CD4-positive, CD25-positive, alpha-beta regulatory T cell (primary cell): ENCODE results near the gene ITGAV. TPM values are rescaled to one million over a fixed set of nuclear protein-coding genes. Genes with fewer than 3 reads are reported as not detected.

Source experiments
- ATAC-seq, 2 donors: fragments of 150-1000 bp; cut with Tn5 transposase; one replicate each; pipeline ENCODE4 v1.10.0; 2021; ENCODE audit warnings: low read depth in 2 of 2, moderate number of reproducible peaks in 2 of 2, moderate library complexity in 1 of 2
- DNase-seq, 3 donors: peaks; one replicate each; pipeline versions ENCODE4 v3.0.0 to v3.0.0-alpha.2; 2012 to 2022; ENCODE audit warnings: mixed read lengths in 1 of 3
- H3K27ac ChIP-seq: one replicate; pipeline ENCODE4 v1.7.0; 2013; ENCODE audit warnings: mild to moderate bottlenecking, low read length; ENCODE audit not compliant: insufficient read depth, poor library complexity, severe bottlenecking
- H3K27me3 ChIP-seq: one replicate; pipeline ENCODE4 v1.7.0; 2013; ENCODE audit warnings: low read length; ENCODE audit not compliant: control insufficient read depth, insufficient read depth
- H3K36me3 ChIP-seq: one replicate; pipeline ENCODE4 v1.7.0; 2013; ENCODE audit warnings: mild to moderate bottlenecking, low read length, moderate library complexity; ENCODE audit not compliant: control insufficient read depth, insufficient read depth
- H3K4me1 ChIP-seq: 2 replicates; pipeline ENCODE4 v1.7.0; 2013; ENCODE audit warnings: mild to moderate bottlenecking, low read length; ENCODE audit not compliant: insufficient read depth, control insufficient read depth, poor library complexity, severe bottlenecking
- H3K4me3 ChIP-seq: one replicate; pipeline ENCODE4 v1.7.0; 2013; ENCODE audit warnings: low read depth, mild to moderate bottlenecking, low read length, moderate library complexity
- H3K9me3 ChIP-seq, 2 experiments: 1 replicate in 1 of 2; 2 replicates in 1 of 2; pipeline ENCODE4 v1.7.0; 2013; ENCODE audit warnings: low read length in 2 of 2, mild to moderate bottlenecking in 1 of 2, moderate library complexity in 1 of 2; ENCODE audit not compliant: control insufficient read depth in 2 of 2
- H3K27ac Mint-ChIP-seq, 3 donors: one replicate each; pipeline ENCODE4 v1.8.0; 2020 to 2022; ENCODE audit warnings: mild to moderate bottlenecking in 3 of 3, mixed read lengths in 3 of 3, moderate library complexity in 2 of 3
- H3K27me3 Mint-ChIP-seq: one replicate; pipeline ENCODE4 v1.8.0; 2022; ENCODE audit warnings: mild to moderate bottlenecking, mixed read lengths
- H3K36me3 Mint-ChIP-seq: one replicate; pipeline ENCODE4 v1.8.0; 2020; ENCODE audit warnings: mixed read lengths
- H3K4me1 Mint-ChIP-seq, 4 donors: one replicate each; pipeline ENCODE4 v1.8.0; 2020 to 2022; ENCODE audit warnings: mixed read lengths in 4 of 4, mild to moderate bottlenecking in 1 of 4
- H3K4me3 Mint-ChIP-seq, 4 donors: one replicate each; pipeline ENCODE4 v1.8.0; 2020 to 2022; ENCODE audit warnings: mild to moderate bottlenecking in 4 of 4, mixed read lengths in 4 of 4, moderate library complexity in 3 of 4
- H3K9me3 Mint-ChIP-seq, 7 donors: one replicate each; pipeline ENCODE4 v1.8.0; 2020 to 2022; ENCODE audit warnings: mixed read lengths in 7 of 7, mild to moderate bottlenecking in 3 of 7, moderate library complexity in 2 of 7
- polyA plus RNA-seq, 4 donors: library from polyadenylated mRNA; unstranded; fragments of 300-500 nt; fragmentation: Illumina TruSeq; gene quantifications; one replicate each; pipeline ENCODE4 v1.2.3, GENCODE V29; 2021
- total RNA-seq: library from RNA; stranded (reverse); gene quantifications from one replicate; pipeline ENCODE4 v1.2.3, GENCODE V29; 2022

Gene ITGAV
- total and polyA plus RNA-seq, 5 donors from 2014 or later: 0.36 to 8.1 (median 0.85) TPM

DNA sequence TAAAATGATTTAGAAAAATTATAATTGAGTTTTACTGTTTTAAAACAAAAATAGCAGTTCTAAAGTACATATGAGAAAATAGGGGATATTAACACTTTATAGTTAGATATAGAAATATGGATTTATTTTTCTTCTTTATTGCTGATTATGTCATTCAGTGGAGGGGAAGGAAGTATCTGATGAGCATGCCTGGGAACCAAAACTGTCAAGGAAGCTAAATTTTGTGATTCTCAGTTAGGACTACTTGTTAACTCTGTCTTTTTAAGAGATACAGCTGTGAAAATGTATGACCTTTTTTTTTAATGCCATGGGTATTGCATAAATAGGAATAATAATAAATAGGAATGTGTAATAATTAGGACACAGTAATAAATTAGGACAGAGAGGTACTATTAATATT, 44.8 kb downstream of the ITGAV start:
- ATAC-seq: no peak
- H3K36me3 ChIP-seq: peaks cover 2% of the 10 kb centered on the region
- H3K4me3 ChIP-seq: no peak overlapping the region
- Mint-ChIP-seq H3K4me1 (peaks cover 0 to 12% (median 3%) of the 10 kb centered on the region in 4 donors), H3K27ac (peak overlapping the region in 1 of 3 donors; percentile 10), H3K36me3 (peaks cover 3% of the 10 kb centered on the region), H3K4me3 (no peak overlapping the region), H3K9me3 (peaks cover 0 to 1% (median 0%) of the 10 kb centered on the region in 7 donors), H3K27me3 (no peaks in the 10 kb centered on the region)
- H3K27me3 ChIP-seq: no peaks in the 10 kb centered on the region
- H3K9me3 ChIP-seq: no peaks in the 10 kb centered on the region
- DNase-seq: no peak
- no peak overlapping the region for H3K27ac ChIP-seq
- no peaks in the 10 kb centered on the region for H3K4me1 ChIP-seq

DNA sequence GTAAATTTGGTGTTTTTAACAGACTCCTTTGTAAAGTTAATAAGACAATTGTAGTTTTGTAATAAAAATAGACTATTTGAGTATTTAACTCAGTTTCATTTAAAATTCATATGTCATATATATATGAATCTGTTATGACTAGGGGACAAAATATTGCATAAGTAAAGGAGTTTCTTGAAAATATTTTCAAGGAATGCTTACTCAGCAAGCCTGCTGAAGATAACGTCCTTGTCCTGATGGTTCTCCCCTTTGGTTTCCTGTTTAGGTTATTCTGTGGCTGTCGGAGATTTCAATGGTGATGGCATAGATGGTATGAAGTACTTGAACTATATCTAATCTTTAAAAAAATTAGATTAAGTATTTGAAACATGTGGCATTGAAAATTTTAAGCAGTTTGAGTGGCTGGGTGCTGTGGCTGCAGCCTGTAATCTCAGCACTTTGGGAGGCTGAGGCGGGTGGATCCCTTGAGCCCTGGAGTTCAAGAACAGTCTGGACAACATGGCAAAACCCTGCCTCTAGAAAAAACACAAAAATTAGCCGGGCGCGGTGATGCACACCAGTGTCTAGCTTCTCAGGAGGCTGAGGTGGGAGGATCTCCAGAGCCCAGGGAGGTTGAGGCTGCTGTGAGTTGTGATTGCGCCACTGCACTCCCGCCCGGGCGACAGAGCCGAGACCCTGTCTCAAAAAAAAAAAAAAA, 47.1 kb downstream of the ITGAV start:
- H3K36me3 Mint-ChIP-seq: peaks cover 6% of the 10 kb centered on the region
- H3K27ac ChIP-seq: no peak overlapping the region
- peak overlapping the region in 1 of 3 donors; percentile 5 for H3K27ac Mint-ChIP-seq
- H3K4me1 ChIP-seq: no peaks in the 10 kb centered on the region
- no peaks in the 10 kb centered on the region for H3K27me3 Mint-ChIP-seq
- H3K27me3 ChIP-seq: no peaks in the 10 kb centered on the region
- H3K36me3 ChIP-seq: peaks cover 2% of the 10 kb centered on the region
- H3K9me3 Mint-ChIP-seq: peaks cover 0 to 1% (median 0%) of the 10 kb centered on the region in 7 donors
- H3K4me3 ChIP-seq: no peak overlapping the region
- no peak for ATAC-seq
- peaks cover 0 to 12% (median 6%) of the 10 kb centered on the region in 4 donors for H3K4me1 Mint-ChIP-seq
- DNase-seq: no peak
- no peak overlapping the region for H3K4me3 Mint-ChIP-seq
- H3K9me3 ChIP-seq: no peaks in the 10 kb centered on the region

DNA sequence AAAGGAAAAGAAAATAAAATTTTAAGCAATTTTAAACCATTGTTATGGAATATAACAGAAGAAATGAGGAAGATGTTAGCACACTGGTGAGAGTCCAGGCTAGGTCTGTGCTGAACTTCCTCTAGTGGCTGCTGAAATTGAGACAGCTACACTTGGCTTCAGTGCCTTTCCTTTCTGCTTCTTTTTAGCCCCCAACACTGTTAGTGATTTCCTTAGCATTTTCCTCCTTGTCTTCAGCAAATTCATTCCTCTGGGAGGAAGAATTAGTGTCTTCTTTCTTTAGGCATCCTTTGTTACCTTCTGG, 47.6 kb downstream of the ITGAV start:
- Mint-ChIP-seq H3K4me3 (no peak overlapping the region), H3K4me1 (peaks cover 0 to 12% (median 6%) of the 10 kb centered on the region in 4 donors), H3K36me3 (peaks cover 6% of the 10 kb centered on the region), H3K27ac (peak overlapping the region in 1 of 3 donors; percentile 7), H3K9me3 (peaks cover 0 to 1% (median 0%) of the 10 kb centered on the region in 7 donors), H3K27me3 (no peaks in the 10 kb centered on the region)
- H3K4me1 ChIP-seq: no peaks in the 10 kb centered on the region
- H3K27me3 ChIP-seq: no peaks in the 10 kb centered on the region
- no peaks in the 10 kb centered on the region for H3K9me3 ChIP-seq
- no peak for ATAC-seq
- peaks cover 2% of the 10 kb centered on the region for H3K36me3 ChIP-seq
- DNase-seq: no peak
- H3K27ac ChIP-seq: no peak overlapping the region
- H3K4me3 ChIP-seq: no peak overlapping the region

DNA sequence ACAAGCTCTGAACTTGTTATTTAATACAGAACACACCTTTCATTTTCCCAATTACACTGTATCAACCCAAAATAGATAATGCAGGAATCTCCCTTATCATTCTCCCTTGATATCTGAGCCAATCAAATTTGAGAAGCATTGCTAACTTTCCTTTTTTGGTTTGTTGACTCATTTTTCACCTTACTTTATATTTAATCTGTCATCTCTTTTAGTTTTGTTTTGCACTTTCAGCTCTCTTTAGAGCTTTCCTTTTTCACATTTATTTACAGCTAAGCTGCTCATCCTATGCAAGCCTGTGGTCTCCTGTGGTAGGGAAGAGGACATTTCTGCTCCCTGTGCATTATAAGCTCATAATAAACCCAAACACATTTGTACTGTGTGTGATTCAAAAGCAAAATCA, 50.1 kb downstream of the ITGAV start:
- Histone ChIP-seq H3K27me3 (no peaks in the 10 kb centered on the region), H3K9me3 (no peaks in the 10 kb centered on the region), H3K27ac (no peak overlapping the region), H3K4me3 (no peak overlapping the region), H3K4me1 (no peaks in the 10 kb centered on the region), H3K36me3 (peaks cover 2% of the 10 kb centered on the region)
- Mint-ChIP-seq H3K4me1 (peaks cover 0 to 9% (median 6%) of the 10 kb centered on the region in 4 donors), H3K27ac (no peak overlapping the region), H3K4me3 (no peak overlapping the region), H3K27me3 (no peaks in the 10 kb centered on the region), H3K9me3 (no peaks in the 10 kb centered on the region), H3K36me3 (peaks cover 9% of the 10 kb centered on the region)
- no peak for DNase-seq
- no peak for ATAC-seq

DNA sequence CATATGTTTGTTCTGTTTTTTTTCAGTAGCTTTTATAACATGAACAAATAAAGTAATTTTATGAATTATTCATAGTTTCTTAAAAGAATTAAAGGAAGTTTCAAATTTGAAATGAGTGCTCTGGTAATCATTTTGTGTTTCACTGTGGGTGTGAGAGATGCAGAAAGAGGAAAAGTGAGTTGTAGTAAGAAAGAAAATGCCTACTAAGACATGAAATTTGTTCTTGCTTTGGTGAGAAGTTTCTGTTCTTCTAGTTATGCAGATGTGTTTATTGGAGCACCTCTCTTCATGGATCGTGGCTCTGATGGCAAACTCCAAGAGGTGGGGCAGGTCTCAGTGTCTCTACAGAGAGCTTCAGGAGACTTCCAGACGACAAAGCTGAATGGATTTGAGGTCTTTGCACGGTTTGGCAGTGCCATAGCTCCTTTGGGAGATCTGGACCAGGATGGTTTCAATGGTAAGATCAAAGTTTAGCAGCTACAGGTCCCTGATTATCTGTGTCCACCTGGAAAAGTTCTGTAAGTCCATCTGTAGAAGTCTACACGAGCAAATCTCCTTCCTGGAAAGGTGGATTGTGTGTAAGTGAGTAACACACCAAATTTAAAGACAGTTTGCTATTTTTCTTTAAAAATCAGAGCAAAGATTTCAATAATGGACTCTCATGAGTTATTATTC, 51.4 kb downstream of the ITGAV start:
- H3K9me3 Mint-ChIP-seq: no peaks in the 10 kb centered on the region
- H3K27me3 ChIP-seq: no peaks in the 10 kb centered on the region
- H3K4me1 Mint-ChIP-seq: peaks cover 0 to 9% (median 6%) of the 10 kb centered on the region in 4 donors
- no peak overlapping the region for H3K4me3 ChIP-seq
- no peak for ATAC-seq
- H3K27me3 Mint-ChIP-seq: no peaks in the 10 kb centered on the region
- no peaks in the 10 kb centered on the region for H3K9me3 ChIP-seq
- no peaks in the 10 kb centered on the region for H3K4me1 ChIP-seq
- peaks cover 9% of the 10 kb centered on the region for H3K36me3 Mint-ChIP-seq
- DNase-seq: no peak
- H3K36me3 ChIP-seq: peaks cover 2% of the 10 kb centered on the region
- H3K4me3 Mint-ChIP-seq: no peak overlapping the region
- H3K27ac ChIP-seq: no peak overlapping the region
- no peak overlapping the region for H3K27ac Mint-ChIP-seq

DNA sequence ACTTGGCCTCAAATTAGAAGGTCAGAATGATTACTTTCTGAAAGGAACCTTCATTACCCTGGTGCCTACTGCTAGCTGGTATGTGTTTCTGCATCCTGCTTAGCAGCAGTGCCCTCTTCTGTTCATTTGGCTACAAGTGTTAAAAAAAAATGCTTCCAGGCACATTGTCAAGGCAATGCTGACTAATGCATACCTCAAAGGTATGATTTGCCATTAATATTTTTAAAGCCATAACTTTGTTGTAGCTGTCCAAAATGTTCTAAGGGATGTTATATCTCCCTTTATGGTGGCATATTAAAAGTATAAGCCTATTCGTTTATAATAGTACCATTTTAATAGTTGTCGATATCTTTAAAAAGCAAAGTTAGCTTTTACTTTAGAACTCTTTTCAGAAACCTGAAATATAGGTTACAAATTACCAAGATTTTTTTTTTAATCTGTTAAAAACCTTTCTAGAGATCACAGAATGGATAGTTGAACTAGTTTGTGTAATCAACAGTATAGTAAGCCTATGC, 52.0 kb downstream of the ITGAV start:
- peaks cover 0 to 9% (median 6%) of the 10 kb centered on the region in 4 donors for H3K4me1 Mint-ChIP-seq
- Histone ChIP-seq H3K4me1 (no peaks in the 10 kb centered on the region), H3K27ac (no peak overlapping the region), H3K27me3 (no peaks in the 10 kb centered on the region), H3K36me3 (peaks cover 2% of the 10 kb centered on the region), H3K4me3 (no peak overlapping the region), H3K9me3 (no peaks in the 10 kb centered on the region)
- ATAC-seq (peak; percentile 75 to 80), DNase-seq (peak in 2 of 3 donors; percentile 51 to 72)
- no peaks in the 10 kb centered on the region for H3K27me3 Mint-ChIP-seq
- no peak overlapping the region for H3K4me3 Mint-ChIP-seq
- H3K9me3 Mint-ChIP-seq: no peaks in the 10 kb centered on the region
- H3K27ac Mint-ChIP-seq: no peak overlapping the region
- H3K36me3 Mint-ChIP-seq: peaks cover 9% of the 10 kb centered on the region

DNA sequence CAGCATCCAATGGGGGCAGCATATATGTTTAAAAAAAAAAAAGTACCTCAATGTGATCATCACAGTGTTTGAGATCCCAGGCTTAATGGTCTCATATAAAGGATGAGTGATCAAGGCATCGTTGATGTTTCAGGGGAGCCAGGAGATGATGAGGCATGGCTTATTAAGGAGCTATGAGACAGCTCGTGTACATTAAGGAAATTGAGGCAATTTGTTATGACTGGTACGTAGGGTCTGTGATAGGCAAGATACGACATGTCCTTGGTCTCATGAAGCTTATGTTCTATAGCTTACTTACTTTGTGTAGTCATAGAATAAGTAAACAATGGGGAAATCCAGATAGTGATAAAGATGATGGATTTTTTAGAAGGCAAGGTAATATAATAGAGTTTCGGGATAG, 54.9 kb downstream of the ITGAV start:
- H3K27ac Mint-ChIP-seq: no peak overlapping the region
- H3K27me3 Mint-ChIP-seq: no peaks in the 10 kb centered on the region
- no peak for ATAC-seq
- H3K4me3 Mint-ChIP-seq: no peak overlapping the region
- H3K9me3 Mint-ChIP-seq: no peaks in the 10 kb centered on the region
- H3K27me3 ChIP-seq: no peaks in the 10 kb centered on the region
- H3K36me3 ChIP-seq: no peaks in the 10 kb centered on the region
- H3K4me1 Mint-ChIP-seq: peaks cover 0 to 4% (median 3%) of the 10 kb centered on the region in 4 donors
- peaks cover 6% of the 10 kb centered on the region for H3K36me3 Mint-ChIP-seq
- no peak for DNase-seq
- H3K4me1 ChIP-seq: no peaks in the 10 kb centered on the region
- H3K4me3 ChIP-seq: no peak overlapping the region
- no peak overlapping the region for H3K27ac ChIP-seq
- no peaks in the 10 kb centered on the region for H3K9me3 ChIP-seq
